ENCODE measurements around the gene N4BP2L1.

DNA sequence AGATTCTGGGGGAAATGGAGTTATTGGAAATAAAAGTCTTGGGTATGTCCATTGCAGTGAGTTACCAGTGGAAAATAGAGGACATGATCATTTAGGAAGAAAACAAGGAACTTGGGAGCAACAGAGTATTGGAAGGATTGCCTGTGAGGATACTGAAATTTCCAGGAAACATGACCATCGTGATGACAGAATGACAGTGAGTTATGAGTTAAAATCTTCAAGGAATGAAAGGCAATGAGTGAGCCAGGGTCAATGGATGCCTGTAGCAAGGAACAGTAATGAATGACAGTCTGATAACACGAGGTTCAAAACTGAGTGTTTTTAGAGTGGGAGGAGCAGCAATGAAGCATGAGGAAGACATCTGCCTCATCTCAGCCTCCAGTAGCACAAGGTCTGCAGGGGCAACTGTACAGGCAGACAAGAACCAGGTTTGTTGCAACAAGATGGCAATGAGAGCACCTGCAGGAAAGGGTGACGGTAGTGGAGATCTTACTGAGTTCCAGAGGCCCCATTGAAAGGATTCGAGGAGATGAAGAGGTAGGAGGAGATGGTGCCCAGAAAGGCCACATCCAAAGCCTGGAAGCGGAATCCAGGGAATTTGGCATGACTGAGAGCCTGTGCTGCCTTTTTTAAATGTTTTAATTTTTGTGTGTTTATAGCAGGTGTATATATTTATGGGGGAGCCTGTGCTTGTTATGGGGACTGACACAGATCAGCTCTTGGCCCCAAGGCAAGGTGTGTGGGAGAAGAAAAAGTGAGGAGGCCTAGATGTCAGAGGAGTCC is 43.9 kb downstream of the N4BP2L1 start:
- TF ChIP-seq, protein P1, sequence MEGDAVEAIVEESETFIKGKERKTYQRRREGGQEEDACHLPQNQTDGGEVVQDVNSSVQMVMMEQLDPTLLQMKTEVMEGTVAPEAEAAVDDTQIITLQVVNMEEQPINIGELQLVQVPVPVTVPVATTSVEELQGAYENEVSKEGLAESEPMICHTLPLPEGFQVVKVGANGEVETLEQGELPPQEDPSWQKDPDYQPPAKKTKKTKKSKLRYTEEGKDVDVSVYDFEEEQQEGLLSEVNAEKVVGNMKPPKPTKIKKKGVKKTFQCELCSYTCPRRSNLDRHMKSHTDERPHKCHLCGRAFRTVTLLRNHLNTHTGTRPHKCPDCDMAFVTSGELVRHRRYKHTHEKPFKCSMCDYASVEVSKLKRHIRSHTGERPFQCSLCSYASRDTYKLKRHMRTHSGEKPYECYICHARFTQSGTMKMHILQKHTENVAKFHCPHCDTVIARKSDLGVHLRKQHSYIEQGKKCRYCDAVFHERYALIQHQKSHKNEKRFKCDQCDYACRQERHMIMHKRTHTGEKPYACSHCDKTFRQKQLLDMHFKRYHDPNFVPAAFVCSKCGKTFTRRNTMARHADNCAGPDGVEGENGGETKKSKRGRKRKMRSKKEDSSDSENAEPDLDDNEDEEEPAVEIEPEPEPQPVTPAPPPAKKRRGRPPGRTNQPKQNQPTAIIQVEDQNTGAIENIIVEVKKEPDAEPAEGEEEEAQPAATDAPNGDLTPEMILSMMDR (IDR thresholded peaks at IDR 0.05; ENCODE audit: insufficient read depth, low read length, poor library complexity, severe bottlenecking): no peak
- no peak for TF ChIP-seq EZH2phosphoT487 (conservative IDR thresholded peaks at IDR 0.05; ENCODE audit: low read length)

Measured in SU-DHL-6 (cell line).